HepG2 (cell line): ENCODE data around the gene SGMS1. TPM values are rescaled to one million over a fixed set of nuclear protein-coding genes. Genes with fewer than 3 reads are reported as not detected.

ENCODE experiments used
- ATAC-seq: fragments of 200-7000 bp; cut with Tn5 transposase; 3 replicates; pipeline ENCODE4 v1.9.1; 2020; ENCODE audit warnings: mild to moderate bottlenecking, moderate library complexity
- BruUV-seq: library from RNA; stranded (reverse); fragments of 400-500 nt; replicated peaks from 2 replicates; lab custom pipeline; 2021; lab: Mats Ljungman, UMichigan
- CTCF ChIA-PET: fragments of 300-600 bp; formaldehyde crosslinking; extraction: SDS; loops from one replicate; lab custom pipeline; 2021; ENCODE audit warnings: low total read pairs, inconsistent platforms, low intra/inter-chr PET ratio; lab: Yijun Ruan, JAX
- POLR2A ChIA-PET: fragments of 350-600 bp; sonication (Branson Sonifier 250); formaldehyde crosslinking; loops from one replicate; lab custom pipeline; 2020; ENCODE audit warnings: antibody characterized with exemption, inconsistent platforms; lab: Yijun Ruan, JAX
- DNase-seq: peaks from one replicate; pipeline ENCODE4 v3.0.0-alpha.2; 2015; ENCODE audit warnings: low spot score
- FAIRE-seq: peaks from 3 replicates; lab custom pipeline; 2011; peaks lifted over from hg19 to GRCh38; lab: Jason Lieb, UNC
- H2AFZ ChIP-seq: one replicate; pipeline ENCODE4 v1.6.1; 2011; ENCODE audit warnings: low read length, inconsistent platforms
- H3K27ac ChIP-seq: fragments of 300-600 bp; 3 replicates; pipeline ENCODE4 v1.8.0; 2011; ENCODE audit warnings: mixed run types, mild to moderate bottlenecking, mixed read lengths, low read length, inconsistent platforms; ENCODE audit not compliant: insufficient read depth; ENCODE audit errors: extremely low read length
- H3K27me3 ChIP-seq, 2 experiments: fragments of 200-600 bp in 1 of 2; 2 replicates in 1 of 2; 3 replicates in 1 of 2; pipeline versions ENCODE4 v1.6.0 to v1.8.0; 2011; ENCODE audit warnings: low read length in 2 of 2, mild to moderate bottlenecking in 2 of 2, moderate library complexity in 2 of 2, inconsistent platforms in 1 of 2; ENCODE audit not compliant: insufficient read depth in 2 of 2, control insufficient read depth in 1 of 2
- H3K36me3 ChIP-seq, 2 experiments: fragments of 200-600 bp in 1 of 2; replicated peaks in 1 of 2; 2 replicates in 1 of 2; 3 replicates in 1 of 2; pipeline versions ENCODE4 v1.5.1 to v1.8.0; 2011; ENCODE audit warnings: low read length in 2 of 2, inconsistent platforms in 1 of 2; ENCODE audit not compliant: insufficient read depth in 2 of 2, control insufficient read depth in 1 of 2
- H3K4me1 ChIP-seq: 2 replicates; pipeline ENCODE4 v1.5.1; 2012; ENCODE audit warnings: low read length, inconsistent platforms; ENCODE audit not compliant: insufficient read depth
- H3K4me2 ChIP-seq: 2 replicates; pipeline ENCODE4 v1.6.0; 2011; ENCODE audit warnings: low read depth, low read length, inconsistent platforms
- H3K4me3 ChIP-seq, 3 experiments: fragments of 200-600 bp in 1 of 3; sonication (generic), shearing (Covaris generic) in 1 of 3; replicated peaks in 1 of 3; 2 replicates each; pipeline ENCODE4 v1.5.1; 2011 to 2016; ENCODE audit warnings: low read length in 3 of 3, inconsistent platforms in 2 of 3, low read depth in 2 of 3, mild to moderate bottlenecking in 2 of 3, control low read depth in 1 of 3, mixed read lengths in 1 of 3; ENCODE audit not compliant: insufficient read depth in 1 of 3
- H3K79me2 ChIP-seq: one replicate; pipeline ENCODE4 v1.6.1; 2011; ENCODE audit warnings: low read length, inconsistent platforms; ENCODE audit not compliant: insufficient read depth
- H3K9ac ChIP-seq: 2 replicates; pipeline ENCODE4 v1.6.0; 2011; ENCODE audit warnings: mild to moderate bottlenecking, low read depth, low read length, inconsistent platforms; ENCODE audit not compliant: insufficient read depth
- H3K9me3 ChIP-seq: 2 replicates; pipeline ENCODE4 v1.5.1; 2012; ENCODE audit warnings: mild to moderate bottlenecking, low read length
- H4K20me1 ChIP-seq: 2 replicates; pipeline ENCODE4 v1.6.0; 2011; ENCODE audit warnings: inconsistent platforms, mild to moderate bottlenecking, low read length, moderate library complexity; ENCODE audit not compliant: insufficient read depth
- BHLHE40 ChIP-seq: IDR thresholded peaks from 2 replicates; pipeline ENCODE4 v1.6.1; 2011; ENCODE audit warnings: low read length, improper control_type of control experiment
- CENPT ChIP-seq: sonication (generic); formaldehyde crosslinking; IDR thresholded peaks from 2 replicates; pipeline ENCODE4 v1.8.0; 2022; ENCODE audit warnings: low read depth, mild to moderate bottlenecking, moderate library complexity, missing genetic modification reagents
- CHCHD3 ChIP-seq: sonication (generic); formaldehyde crosslinking; IDR thresholded peaks from 2 replicates; pipeline ENCODE4 v1.8.0; 2022; ENCODE audit warnings: mild to moderate bottlenecking, missing genetic modification reagents, moderate library complexity
- CHD4 ChIP-seq: fragments of 200-600 bp; sonication (generic); IDR thresholded peaks from 2 replicates; pipeline ENCODE4 v1.7.0; 2017; ENCODE audit warnings: mild to moderate bottlenecking, low read length, borderline replicate concordance
- MZF1 ChIP-seq: sonication (generic); formaldehyde crosslinking; IDR thresholded peaks from 2 replicates; pipeline ENCODE4 v1.8.1; 2023; ENCODE audit warnings: mild to moderate bottlenecking, missing genetic modification reagents, borderline replicate concordance
- TSC22D2 ChIP-seq: sonication (generic); formaldehyde crosslinking; IDR thresholded peaks from 2 replicates; pipeline ENCODE4 v1.5.1; 2020; ENCODE audit warnings: missing genetic modification reagents, mild to moderate bottlenecking, borderline replicate concordance
- ZNF564 ChIP-seq: sonication (generic); formaldehyde crosslinking; IDR thresholded peaks from 2 replicates; pipeline ENCODE4 v1.8.1; 2023; ENCODE audit warnings: mild to moderate bottlenecking, missing genetic modification reagents
- ZNF703 ChIP-seq: sonication (generic); formaldehyde crosslinking; IDR thresholded peaks from 2 replicates; pipeline ENCODE4 v1.5.1; 2020; ENCODE audit warnings: missing genetic modification reagents, mild to moderate bottlenecking, moderate library complexity, borderline replicate concordance
- ZSCAN22 ChIP-seq: sonication (generic); formaldehyde crosslinking; IDR thresholded peaks from 2 replicates; pipeline ENCODE4 v1.4.0; 2020; ENCODE audit warnings: mild to moderate bottlenecking, missing genetic modification reagents
- WGBS: methylation state at CpG from one replicate; pipeline ENCODE4 v1.1.6; 2017; ENCODE audit warnings: low lambda C conversion rate; 5-methylcytosine and 5-hydroxymethylcytosine counted together
- in situ Hi-C: cut with HindIII; loops from 2 replicates; pipeline ENCODE4 v1.10.0; 2017; ENCODE audit warnings: low pct_unique_long_range_greater_than_20kb; ENCODE audit not compliant: extremely low pct_ligation_motif_present
- intact Hi-C: fragments of 100-400 bp; cut with micrococcal nuclease; formaldehyde crosslinking; loops from one replicate; pipeline ENCODE4 v1.10.0; 2022; ENCODE audit not compliant: unreplicated experiment
- polyA plus RNA-seq, 8 experiments: library from polyadenylated mRNA; depleted of rRNA in 3 of 8; stranded (reverse) in 7 of 8; unstranded in 1 of 8; fragments of >200 nt; fragmentation: Illumina TruSeq in 4 of 8; extraction: Trizol in 4 of 8; gene quantifications; 2 replicates each; pipeline versions ENCODE4 v1.2.1 to v1.2.3, GENCODE V29; 2011 to 2016; ENCODE audit warnings: low read depth in 4 of 8, missing spikeins in 1 of 8, mixed read lengths in 1 of 8; ENCODE audit not compliant: insufficient read depth in 1 of 8
- total RNA-seq, 5 experiments: library from RNA; depleted of rRNA; stranded (reverse); fragments of >200 nt; fragmentation: Illumina TruSeq; extraction: Trizol; gene quantifications; 2 replicates each; pipeline ENCODE4 v1.2.3, GENCODE V29; 2016; ENCODE audit warnings: low read depth in 1 of 5

The SGMS1 gene
- total and polyA plus RNA-seq, 2 of the 13 experiments (the other 11 are each of a cell fraction or from before 2014, with no cell fraction given), result 6.5 to 15.1 TPM

DNA sequence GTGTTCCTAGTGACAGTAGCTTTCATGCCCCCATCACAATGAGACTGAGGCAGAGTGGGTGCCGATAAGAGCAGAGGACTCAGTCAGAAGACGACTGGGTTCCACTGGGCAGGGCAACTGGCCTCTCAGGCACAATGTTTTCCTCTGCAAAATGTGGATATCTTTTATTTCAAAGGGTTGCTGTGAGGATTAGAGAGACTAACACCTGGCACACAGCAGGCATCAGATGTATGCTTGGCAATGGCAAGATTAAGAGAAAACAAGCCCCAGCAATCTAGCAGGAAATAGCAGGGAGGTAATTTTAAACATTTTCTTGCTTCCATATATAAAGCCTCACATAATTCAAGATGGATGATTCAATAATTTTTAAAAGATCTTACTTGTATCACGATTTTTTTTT lies 28.0 kb downstream of the SGMS1 start:
- Histone ChIP-seq H3K4me1 (peaks cover 6% of the 10 kb centered on the region; the same call in 1 of the 2 replicates), H3K4me3 (no peak overlapping the region), H2AFZ (no peak overlapping the region), H3K27me3 (no peaks in the 10 kb centered on the region), H4K20me1 (no peaks in the 10 kb centered on the region; the same call in 1 of the 2 replicates), H3K79me2 (peaks cover 9% of the 10 kb centered on the region), H3K9ac (no peak overlapping the region), H3K27ac (no peak overlapping the region), H3K36me3 (no peaks in the 10 kb centered on the region; a peak in 1 of 5 replicates), H3K4me2 (no peak overlapping the region), H3K9me3 (no peaks in the 10 kb centered on the region)
- 84% methylated on average over 3 of the region's 3 CpGs for whole genome bisulfite sequencing
- intact Hi-C loops, result no loop called here
- in situ Hi-C loops, result no loop called here
- BruUV-seq, result no TSS peak
- ATAC-seq, result no peak
- DNase-seq, result no peak
- CTCF ChIA-PET, result no interaction called here
- no peak for FAIRE-seq
- TF ChIP-seq MZF1, result no peak
- TF ChIP-seq CENPT (CRISPR knock-in tag), result no peak
- TF ChIP-seq TSC22D2, result no peak
- TF ChIP-seq ZSCAN22 (CRISPR knock-in tag), result no peak
- TF ChIP-seq CHD4, result no peak
- TF ChIP-seq BHLHE40, result no peak
- TF ChIP-seq ZNF564, result no peak
- TF ChIP-seq CHCHD3 (CRISPR knock-in tag), result no peak
- TF ChIP-seq ZNF703 (CRISPR knock-in tag), result no peak
- POLR2A ChIA-PET, result no interaction called here
